ENCODE results near the gene CNKSR1. TPM values are rescaled to one million over a fixed set of nuclear protein-coding genes. Genes with fewer than 3 reads are reported as not detected.

Gene CNKSR1
- total and polyA plus RNA-seq, 8 donors = 11.3 to 48.5 (median 16.5) TPM

- ATAC-seq (no peak), FAIRE-seq (no peak), DNase-seq (no peak)
- intact Hi-C loops (cut with DNase I) = no loop called here
- H3K27me3 ChIP-seq = no peaks in the 10 kb centered on the region
- H3K36me3 ChIP-seq = no peaks in the 10 kb centered on the region
- no peaks in the 10 kb centered on the region for H3K4me1 ChIP-seq
- H3K27ac ChIP-seq = no peak overlapping the region
- WGBS, 2 donors = 38 to 45% methylated on average over 3 of the region's 3 CpGs
- H3K9me3 ChIP-seq = no peaks in the 10 kb centered on the region
- H3K4me3 ChIP-seq = no peak overlapping the region
- no peak for TF ChIP-seq CTCF (IDR thresholded peaks at IDR 0.05)
These were observed 38.0 kb downstream of the CNKSR1 start for GRCh38 chr1:26215246-26215645.

GRCh38 chr1:26218906-26219494 lies 41.7 kb downstream of the CNKSR1 start:
- WGBS, 2 donors = 35 to 44% methylated on average over 11 of the region's 11 CpGs
- Histone ChIP-seq H3K4me3 (no peak overlapping the region), H3K9me3 (no peaks in the 10 kb centered on the region), H3K27ac (no peak overlapping the region), H3K4me1 (no peaks in the 10 kb centered on the region), H3K27me3 (no peaks in the 10 kb centered on the region), H3K36me3 (no peaks in the 10 kb centered on the region)
- no peak for TF ChIP-seq CTCF (IDR thresholded peaks at IDR 0.05)
- FAIRE-seq (no peak), DNase-seq (peak; percentile 27 to 86 (median 62)), ATAC-seq (peak; percentile 82 to 91 (median 86))
- intact Hi-C loops (cut with DNase I) = no loop called here

GRCh38 chr1:26220199-26220912 lies 43.1 kb downstream of the CNKSR1 start:
- 66 to 68% methylated on average over 27 of the region's 27 CpGs for WGBS, 2 donors
- FAIRE-seq = no peak

GRCh38 chr1:26221094-26221493 lies 43.8 kb downstream of the CNKSR1 start:
- no peak for ATAC-seq
- Histone ChIP-seq H3K9me3 (no peaks in the 10 kb centered on the region), H3K36me3 (no peaks in the 10 kb centered on the region), H3K27me3 (no peaks in the 10 kb centered on the region), H3K4me3 (no peak overlapping the region), H3K27ac (no peak overlapping the region), H3K4me1 (peaks cover 0 to 4% (median 0%) of the 10 kb centered on the region in 3 donors)
- 90 to 97% methylated on average over 2 of the region's 2 CpGs for WGBS, 2 donors
- no peak for TF ChIP-seq CTCF (IDR thresholded peaks at IDR 0.05)
- no peak for DNase-seq
- intact Hi-C loops (cut with DNase I) = no loop called here
- no peak for FAIRE-seq

More at GRCh38 chr1:26220199-26220912, 43.1 kb downstream of the CNKSR1 start:
- Histone ChIP-seq H3K27ac (no peak overlapping the region), H3K4me1 (no peaks in the 10 kb centered on the region), H3K27me3 (no peaks in the 10 kb centered on the region), H3K4me3 (no peak overlapping the region), H3K9me3 (no peaks in the 10 kb centered on the region), H3K36me3 (no peaks in the 10 kb centered on the region)
- no peak for TF ChIP-seq CTCF (IDR thresholded peaks at IDR 0.05)
- intact Hi-C loops (cut with DNase I) = no loop called here
- no peak for DNase-seq
- no peak for ATAC-seq

GRCh38 chr1:26224606-26225005 lies 47.3 kb downstream of the CNKSR1 start:
- DNase-seq = no peak
- peak overlapping the region in 3 of 4 donors; percentile 42 to 62 (median 44) for H3K27ac ChIP-seq
- intact Hi-C loops (cut with DNase I) = no loop called here

More at GRCh38 chr1:26224606-26225005, 47.3 kb downstream of the CNKSR1 start:
- H3K4me3 ChIP-seq = peak overlapping the region in 2 of 4 donors; percentile 49 to 60
- no peak for TF ChIP-seq CTCF (IDR thresholded peaks at IDR 0.05)
- 66 to 71% methylated on average over 7 of the region's 7 CpGs for WGBS, 2 donors
- no peaks in the 10 kb centered on the region for H3K36me3 ChIP-seq
- no peak for ATAC-seq
- no peak for FAIRE-seq
- H3K27me3 ChIP-seq = no peaks in the 10 kb centered on the region
- peaks cover 0 to 4% (median 0%) of the 10 kb centered on the region in 3 donors for H3K4me1 ChIP-seq
- H3K9me3 ChIP-seq = no peaks in the 10 kb centered on the region
